ENCODE data around the gene CCL11. TPM values are rescaled to one million over a fixed set of nuclear protein-coding genes. Genes with fewer than 3 reads are reported as not detected.
A peak's percentile ranks its signal among the peaks of the same experiment; 100 is the strongest.

The CCL11 gene
- total RNA-seq, 1 experiment from 2014 or later = not detected

DNA sequence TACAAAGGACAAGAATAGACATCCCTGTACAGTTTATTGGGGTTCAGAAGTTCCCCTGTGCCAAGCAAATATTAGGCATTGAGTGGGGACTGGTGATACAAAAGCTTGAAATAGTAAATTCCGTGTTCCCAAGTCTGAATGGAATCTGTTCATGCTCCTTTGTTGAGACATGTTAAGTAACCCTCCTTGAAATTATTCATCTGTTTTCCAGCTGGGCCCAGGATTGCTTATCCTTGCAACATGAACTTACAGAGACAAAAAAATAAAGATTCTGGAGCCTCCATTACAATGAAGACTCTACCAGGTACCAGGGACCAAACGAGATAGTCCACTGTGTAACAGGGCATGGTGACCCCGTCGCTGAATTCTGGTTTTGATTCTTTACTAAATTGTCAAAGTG lies 27.6 kb downstream of the CCL11 start:
- CTCF ChIA-PET = interaction anchor here (12.7 kb wide), 1 partner anchor 48 kb away, joined by 166 read pairs; the partner anchor contains the start of gene CCL1
- H3K36me3 Mint-ChIP-seq = no peaks in the 10 kb centered on the region

DNA sequence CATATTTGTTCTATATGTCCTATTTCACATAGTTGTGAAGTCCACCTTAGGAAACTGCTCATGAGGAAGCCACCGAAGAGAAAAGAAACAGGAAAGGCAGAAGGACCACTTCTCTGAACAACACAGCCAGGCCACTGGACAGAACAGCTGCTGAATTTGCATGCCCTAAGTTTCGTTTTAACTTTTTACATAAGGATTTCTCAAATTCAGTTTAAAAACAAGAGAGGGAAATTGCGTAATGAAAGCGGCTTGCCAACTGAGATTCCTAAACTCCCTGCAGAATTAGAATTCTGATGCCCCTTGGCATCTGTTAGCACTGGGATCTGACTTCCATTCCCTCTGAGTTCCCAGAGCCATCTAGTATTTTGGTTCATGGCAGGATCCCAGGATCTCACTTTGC lies 28.7 kb downstream of the CCL11 start:
- Mint-ChIP-seq H3K36me3 (no peaks in the 10 kb centered on the region), H3K9me3 (no peaks in the 10 kb centered on the region), H3K27ac (no peak overlapping the region), H3K4me1 (no peaks in the 10 kb centered on the region; the same call in 1 of the 2 replicates), H3K4me3 (no peak overlapping the region), H3K27me3 (ENCODE audit: low read depth) (peaks cover 18% of the 10 kb centered on the region)
- ChIA-PET POLR2A (no interaction called here), CTCF (no interaction called here)
- TF ChIP-seq TCF7 (CRISPR knock-in tag; IDR thresholded peaks at IDR 0.05; ENCODE audit: low read depth) = no peak
- no peak for TF ChIP-seq ZNF416 (CRISPR knock-in tag; IDR thresholded peaks at IDR 0.05)
- TF ChIP-seq, protein P1, sequence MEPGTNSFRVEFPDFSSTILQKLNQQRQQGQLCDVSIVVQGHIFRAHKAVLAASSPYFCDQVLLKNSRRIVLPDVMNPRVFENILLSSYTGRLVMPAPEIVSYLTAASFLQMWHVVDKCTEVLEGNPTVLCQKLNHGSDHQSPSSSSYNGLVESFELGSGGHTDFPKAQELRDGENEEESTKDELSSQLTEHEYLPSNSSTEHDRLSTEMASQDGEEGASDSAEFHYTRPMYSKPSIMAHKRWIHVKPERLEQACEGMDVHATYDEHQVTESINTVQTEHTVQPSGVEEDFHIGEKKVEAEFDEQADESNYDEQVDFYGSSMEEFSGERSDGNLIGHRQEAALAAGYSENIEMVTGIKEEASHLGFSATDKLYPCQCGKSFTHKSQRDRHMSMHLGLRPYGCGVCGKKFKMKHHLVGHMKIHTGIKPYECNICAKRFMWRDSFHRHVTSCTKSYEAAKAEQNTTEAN (CRISPR knock-in tag; IDR thresholded peaks at IDR 0.05) = no peak
- TF ChIP-seq ZNF396 (CRISPR knock-in tag; IDR thresholded peaks at IDR 0.05; ENCODE audit: borderline replicate concordance) = no peak
- no peak for TF ChIP-seq CREB1 (CRISPR knock-in tag; IDR thresholded peaks at IDR 0.05)
- no peak for TF ChIP-seq SMAD4 (CRISPR knock-in tag; IDR thresholded peaks at IDR 0.05)
- no peak for TF ChIP-seq RELA (CRISPR knock-in tag; IDR thresholded peaks at IDR 0.05; ENCODE audit: borderline replicate concordance)
- TF ChIP-seq CREM (CRISPR knock-in tag; IDR thresholded peaks at IDR 0.05) = no peak
- no peak for TF ChIP-seq FOXP1 (CRISPR knock-in tag; IDR thresholded peaks at IDR 0.05; ENCODE audit: borderline replicate concordance)
- no peak for TF ChIP-seq GTF2I (CRISPR knock-in tag; conservative IDR thresholded peaks at IDR 0.05)
- TF ChIP-seq NFATC4 (CRISPR knock-in tag; IDR thresholded peaks at IDR 0.05) = no peak
- TF ChIP-seq, protein P2, sequence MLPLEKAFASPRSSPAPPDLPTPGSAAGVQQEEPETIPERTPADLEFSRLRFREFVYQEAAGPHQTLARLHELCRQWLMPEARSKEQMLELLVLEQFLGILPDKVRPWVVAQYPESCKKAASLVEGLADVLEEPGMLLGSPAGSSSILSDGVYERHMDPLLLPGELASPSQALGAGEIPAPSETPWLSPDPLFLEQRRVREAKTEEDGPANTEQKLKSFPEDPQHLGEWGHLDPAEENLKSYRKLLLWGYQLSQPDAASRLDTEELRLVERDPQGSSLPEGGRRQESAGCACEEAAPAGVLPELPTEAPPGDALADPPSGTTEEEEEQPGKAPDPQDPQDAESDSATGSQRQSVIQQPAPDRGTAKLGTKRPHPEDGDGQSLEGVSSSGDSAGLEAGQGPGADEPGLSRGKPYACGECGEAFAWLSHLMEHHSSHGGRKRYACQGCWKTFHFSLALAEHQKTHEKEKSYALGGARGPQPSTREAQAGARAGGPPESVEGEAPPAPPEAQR (CRISPR knock-in tag; IDR thresholded peaks at IDR 0.05) = no peak
- TF ChIP-seq, protein P3, sequence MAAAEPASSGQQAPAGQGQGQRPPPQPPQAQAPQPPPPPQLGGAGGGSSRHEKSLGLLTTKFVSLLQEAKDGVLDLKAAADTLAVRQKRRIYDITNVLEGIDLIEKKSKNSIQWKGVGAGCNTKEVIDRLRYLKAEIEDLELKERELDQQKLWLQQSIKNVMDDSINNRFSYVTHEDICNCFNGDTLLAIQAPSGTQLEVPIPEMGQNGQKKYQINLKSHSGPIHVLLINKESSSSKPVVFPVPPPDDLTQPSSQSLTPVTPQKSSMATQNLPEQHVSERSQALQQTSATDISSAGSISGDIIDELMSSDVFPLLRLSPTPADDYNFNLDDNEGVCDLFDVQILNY (CRISPR knock-in tag; IDR thresholded peaks at IDR 0.05) = no peak
- TF ChIP-seq RORB (CRISPR knock-in tag; IDR thresholded peaks at IDR 0.05) = no peak
- TF ChIP-seq, protein P4, sequence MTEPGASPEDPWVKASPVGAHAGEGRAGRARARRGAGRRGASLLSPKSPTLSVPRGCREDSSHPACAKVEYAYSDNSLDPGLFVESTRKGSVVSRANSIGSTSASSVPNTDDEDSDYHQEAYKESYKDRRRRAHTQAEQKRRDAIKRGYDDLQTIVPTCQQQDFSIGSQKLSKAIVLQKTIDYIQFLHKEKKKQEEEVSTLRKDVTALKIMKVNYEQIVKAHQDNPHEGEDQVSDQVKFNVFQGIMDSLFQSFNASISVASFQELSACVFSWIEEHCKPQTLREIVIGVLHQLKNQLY (CRISPR knock-in tag; IDR thresholded peaks at IDR 0.05) = no peak
- TF ChIP-seq JUN (CRISPR knock-in tag; IDR thresholded peaks at IDR 0.05) = no peak
- no peak for TF ChIP-seq MXD4 (CRISPR knock-in tag; IDR thresholded peaks at IDR 0.05; ENCODE audit: borderline replicate concordance)
- ATAC-seq = no peak
- DNase-seq (ENCODE audit: low spot score) = no peak

More for the DNA sequence above, 27.6 kb downstream of the CCL11 start:
- DNase-seq (ENCODE audit: low spot score) (no peak), ATAC-seq (no peak)
- no peak overlapping the region for H3K27ac Mint-ChIP-seq
- no peaks in the 10 kb centered on the region for H3K4me1 Mint-ChIP-seq
- no peak overlapping the region for H3K4me3 Mint-ChIP-seq
- POLR2A ChIA-PET = no interaction called here
- no peaks in the 10 kb centered on the region for H3K9me3 Mint-ChIP-seq
- no peak for TF ChIP-seq ZNF396 (CRISPR knock-in tag; IDR thresholded peaks at IDR 0.05; ENCODE audit: borderline replicate concordance)
- no peak for TF ChIP-seq NFATC4 (CRISPR knock-in tag; IDR thresholded peaks at IDR 0.05)
- no peak for TF ChIP-seq ATF1 (CRISPR knock-in tag; IDR thresholded peaks at IDR 0.05)
- TF ChIP-seq GRHL2 (CRISPR knock-in tag; IDR thresholded peaks at IDR 0.05; ENCODE audit: insufficient replicate concordance, severe bottlenecking) = no peak
- no peak for TF ChIP-seq MYBL2 (CRISPR knock-in tag; IDR thresholded peaks at IDR 0.05)
- peaks cover 18% of the 10 kb centered on the region for H3K27me3 Mint-ChIP-seq (ENCODE audit: low read depth)

DNA sequence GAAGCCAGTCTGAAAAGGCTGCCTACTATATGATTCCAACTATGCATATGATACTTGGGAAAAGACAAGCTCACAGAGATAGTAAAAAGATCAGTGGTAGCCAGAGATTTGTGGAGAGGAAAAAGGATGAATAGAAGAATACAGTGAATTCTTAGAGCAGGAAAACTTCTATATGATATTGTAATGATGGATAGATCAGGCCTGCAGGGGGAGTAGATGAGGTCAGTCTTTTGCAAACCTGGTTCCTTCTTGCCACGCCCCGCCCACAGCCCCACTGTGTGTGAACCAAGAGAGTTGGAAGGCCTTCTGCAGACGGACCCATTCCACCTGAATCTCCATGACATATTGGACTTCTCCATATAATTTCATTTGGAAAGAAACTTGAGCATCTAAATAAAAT lies 32.9 kb downstream of the CCL11 start:
- Mint-ChIP-seq H3K36me3 (no peaks in the 10 kb centered on the region), H3K4me3 (no peak overlapping the region), H3K27me3 (ENCODE audit: low read depth) (peaks cover 14% of the 10 kb centered on the region), H3K4me1 (no peaks in the 10 kb centered on the region; the same call in 1 of the 2 replicates), H3K9me3 (no peaks in the 10 kb centered on the region), H3K27ac (no peak overlapping the region)
- peak; percentile 85 for ATAC-seq
- CTCF ChIA-PET = interaction anchor here (0.7 to 8.0 kb wide), 3 partner anchors 12 to 161 kb away, joined by 3 to 78 read pairs (median 3); no protein-coding TSS in a partner anchor
- peak; percentile 63 for DNase-seq (ENCODE audit: low spot score)
- POLR2A ChIA-PET = no interaction called here
- no peak for TF ChIP-seq NR3C1 (CRISPR knock-in tag; conservative IDR thresholded peaks at IDR 0.05; ENCODE audit: low read depth)
- TF ChIP-seq, protein P2 (CRISPR knock-in tag; IDR thresholded peaks at IDR 0.05) = no peak
- no peak for TF ChIP-seq MYBL2 (CRISPR knock-in tag; IDR thresholded peaks at IDR 0.05)
- TF ChIP-seq RORB (CRISPR knock-in tag; IDR thresholded peaks at IDR 0.05) = no peak
- TF ChIP-seq TCF7 (CRISPR knock-in tag; IDR thresholded peaks at IDR 0.05; ENCODE audit: low read depth) = no peak
- TF ChIP-seq ZNF219 (CRISPR knock-in tag; IDR thresholded peaks at IDR 0.05; ENCODE audit: borderline replicate concordance) = no peak
- TF ChIP-seq SMAD4 (CRISPR knock-in tag; IDR thresholded peaks at IDR 0.05) = no peak
- TF ChIP-seq ZBTB21 (CRISPR knock-in tag; IDR thresholded peaks at IDR 0.05; ENCODE audit: borderline replicate concordance) = no peak
- TF ChIP-seq, protein P5, sequence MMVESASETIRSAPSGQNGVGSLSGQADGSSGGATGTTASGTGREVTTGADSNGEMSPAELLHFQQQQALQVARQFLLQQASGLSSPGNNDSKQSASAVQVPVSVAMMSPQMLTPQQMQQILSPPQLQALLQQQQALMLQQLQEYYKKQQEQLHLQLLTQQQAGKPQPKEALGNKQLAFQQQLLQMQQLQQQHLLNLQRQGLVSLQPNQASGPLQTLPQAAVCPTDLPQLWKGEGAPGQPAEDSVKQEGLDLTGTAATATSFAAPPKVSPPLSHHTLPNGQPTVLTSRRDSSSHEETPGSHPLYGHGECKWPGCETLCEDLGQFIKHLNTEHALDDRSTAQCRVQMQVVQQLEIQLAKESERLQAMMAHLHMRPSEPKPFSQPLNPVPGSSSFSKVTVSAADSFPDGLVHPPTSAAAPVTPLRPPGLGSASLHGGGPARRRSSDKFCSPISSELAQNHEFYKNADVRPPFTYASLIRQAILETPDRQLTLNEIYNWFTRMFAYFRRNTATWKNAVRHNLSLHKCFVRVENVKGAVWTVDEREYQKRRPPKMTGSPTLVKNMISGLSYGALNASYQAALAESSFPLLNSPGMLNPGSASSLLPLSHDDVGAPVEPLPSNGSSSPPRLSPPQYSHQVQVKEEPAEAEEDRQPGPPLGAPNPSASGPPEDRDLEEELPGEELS (CRISPR knock-in tag; IDR thresholded peaks at IDR 0.05) = no peak
- no peak for TF ChIP-seq EMX1 (CRISPR knock-in tag; IDR thresholded peaks at IDR 0.05)
- TF ChIP-seq ZNF416 (CRISPR knock-in tag; IDR thresholded peaks at IDR 0.05) = no peak

All from WTC11 (cell line).